ENCODE results near the gene NCOA7.
"Not testable (repeated sequence)": the region's sequence is repeated elsewhere in the genome, so short reads cannot be mapped to it uniquely, and the experiment has no call there.

Gene NCOA7

DNA sequence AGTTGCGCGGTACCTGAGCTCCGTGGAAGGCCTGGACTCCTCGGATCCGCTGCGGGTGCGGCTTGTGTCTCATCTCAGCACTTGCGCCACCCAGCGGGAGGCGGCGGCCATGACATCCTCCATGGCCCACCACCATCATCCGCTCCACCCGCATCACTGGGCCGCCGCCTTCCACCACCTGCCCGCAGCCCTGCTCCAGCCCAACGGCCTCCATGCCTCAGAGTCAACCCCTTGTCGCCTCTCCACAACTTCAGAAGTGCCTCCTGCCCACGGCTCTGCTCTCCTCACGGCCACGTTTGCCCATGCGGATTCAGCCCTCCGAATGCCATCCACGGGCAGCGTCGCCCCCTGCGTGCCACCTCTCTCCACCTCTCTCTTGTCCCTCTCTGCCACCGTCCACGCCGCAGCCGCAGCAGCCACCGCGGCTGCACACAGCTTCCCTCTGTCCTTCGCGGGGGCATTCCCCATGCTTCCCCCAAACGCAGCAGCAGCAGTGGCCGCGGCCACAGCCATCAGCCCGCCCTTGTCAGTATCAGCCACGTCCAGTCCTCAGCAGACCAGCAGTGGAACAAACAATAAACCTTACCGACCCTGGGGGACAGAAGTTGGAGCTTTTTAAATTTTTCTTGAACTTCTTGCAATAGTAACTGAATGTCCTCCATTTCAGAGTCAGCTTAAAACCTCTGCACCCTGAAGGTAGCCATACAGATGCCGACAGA is 31.4 kb upstream of the NCOA7 start:
- DNase-seq, result no peak

DNA sequence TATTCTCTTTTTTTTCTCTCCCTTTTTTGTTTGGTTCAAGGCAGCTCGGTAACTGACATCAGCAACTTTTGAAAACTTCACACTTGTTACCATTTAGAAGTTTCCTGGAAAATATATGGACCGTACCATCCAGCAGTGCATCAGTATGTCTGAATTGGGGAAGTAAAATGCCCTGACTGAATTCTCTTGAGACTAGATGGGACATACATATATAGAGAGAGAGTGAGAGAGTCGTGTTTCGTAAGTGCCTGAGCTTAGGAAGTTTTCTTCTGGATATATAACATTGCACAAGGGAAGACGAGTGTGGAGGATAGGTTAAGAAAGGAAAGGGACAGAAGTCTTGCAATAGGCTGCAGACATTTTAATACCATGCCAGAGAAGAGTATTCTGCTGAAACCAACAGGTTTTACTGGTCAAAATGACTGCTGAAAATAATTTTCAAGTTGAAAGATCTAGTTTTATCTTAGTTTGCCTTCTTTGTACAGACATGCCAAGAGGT is 30.8 kb upstream of the NCOA7 start:
- no peak for DNase-seq

DNA sequence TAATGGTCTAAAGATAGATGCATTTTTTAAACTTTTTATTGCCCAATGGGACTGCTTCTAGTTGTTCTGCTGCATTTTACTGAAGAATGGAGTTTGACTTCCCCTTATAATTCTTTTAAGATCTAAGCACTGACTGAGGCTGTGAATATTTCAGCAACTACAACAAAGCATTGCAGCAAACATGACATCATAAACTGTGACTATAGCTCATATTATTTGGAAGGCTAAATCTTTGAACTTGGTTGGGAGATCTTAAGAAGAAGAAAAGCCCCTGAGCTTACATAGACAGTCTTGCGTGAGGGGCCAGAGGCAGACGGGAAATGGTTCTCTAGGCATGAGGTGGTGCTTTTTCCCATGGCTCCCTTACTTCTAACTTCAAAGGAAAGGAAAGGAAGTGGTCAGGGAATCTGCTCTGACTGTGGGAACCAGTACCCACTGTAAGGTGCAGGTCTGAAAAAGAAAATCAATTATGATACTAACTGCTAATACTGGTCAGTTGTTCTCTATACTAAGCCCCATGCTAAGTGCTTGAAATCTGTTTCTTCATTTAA is 26.6 kb upstream of the NCOA7 start:
- DNase-seq, result no peak

DNA sequence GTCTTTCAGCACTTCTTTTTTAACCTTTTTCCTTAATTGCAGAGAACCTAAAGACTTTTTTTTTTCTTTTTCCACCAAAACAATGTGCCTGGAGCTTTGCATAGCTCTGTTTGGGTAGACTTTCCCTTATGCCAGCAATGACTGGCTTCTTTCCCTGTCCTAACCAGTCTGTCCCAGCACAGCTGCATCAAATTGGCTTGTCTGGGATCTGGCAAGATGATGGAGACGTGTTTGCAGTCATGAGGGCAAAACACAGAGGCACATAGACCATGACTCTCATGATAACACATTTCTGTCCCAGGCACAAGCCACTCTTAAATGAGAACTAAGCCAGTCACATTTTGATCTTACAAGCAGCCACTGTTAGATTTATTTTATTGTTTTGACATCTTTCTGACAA is 24.8 kb upstream of the NCOA7 start:
- no peak for DNase-seq

DNA sequence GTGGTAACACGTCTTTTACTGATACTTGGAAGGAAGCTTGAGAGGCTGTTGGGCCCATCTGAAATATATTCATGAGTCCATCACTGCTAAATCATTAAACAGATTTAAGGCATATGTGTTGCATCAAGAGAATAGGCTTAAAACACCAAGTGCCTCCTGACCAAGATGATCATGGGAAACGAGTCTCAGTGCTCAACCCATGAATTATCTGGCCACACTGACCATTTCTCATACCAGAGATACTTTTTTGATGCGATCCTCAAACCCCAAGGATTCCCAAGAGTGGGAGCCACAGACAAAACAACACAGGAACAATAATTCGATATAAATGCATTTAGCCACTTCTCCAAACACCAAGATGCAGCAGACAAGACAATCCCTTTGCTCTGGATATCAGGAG is 24.1 kb upstream of the NCOA7 start:
- no peak for DNase-seq

DNA sequence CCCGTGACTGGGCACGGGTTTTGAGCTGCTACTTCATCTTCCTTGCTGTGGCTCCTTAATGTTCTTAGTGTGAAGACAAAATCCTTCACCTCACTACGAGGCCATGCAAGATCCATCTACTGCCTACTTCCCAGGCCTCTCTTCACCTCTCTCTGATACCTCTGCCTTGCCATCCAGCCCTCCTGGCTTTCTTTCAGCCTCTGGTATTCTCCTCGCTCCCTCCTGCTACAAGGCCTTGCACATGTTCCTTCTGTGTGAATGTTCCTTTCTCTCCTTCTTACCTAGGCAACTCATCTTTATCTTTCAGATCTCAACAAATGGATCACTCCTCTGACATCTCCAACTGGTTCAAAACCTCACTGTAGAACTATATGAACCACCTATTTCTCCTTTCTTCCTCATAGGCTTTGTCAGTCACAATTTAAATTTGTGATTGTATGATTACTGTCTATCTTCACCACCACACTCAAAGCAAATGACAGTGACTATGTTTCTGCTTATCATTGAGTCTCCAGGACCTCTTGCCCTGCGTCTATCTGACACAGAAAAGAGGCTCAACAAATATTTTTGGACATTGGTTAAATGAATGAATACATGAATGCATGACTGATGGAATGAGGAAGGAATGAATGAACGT is 21.5 kb upstream of the NCOA7 start:
- DNase-seq, result no peak

DNA sequence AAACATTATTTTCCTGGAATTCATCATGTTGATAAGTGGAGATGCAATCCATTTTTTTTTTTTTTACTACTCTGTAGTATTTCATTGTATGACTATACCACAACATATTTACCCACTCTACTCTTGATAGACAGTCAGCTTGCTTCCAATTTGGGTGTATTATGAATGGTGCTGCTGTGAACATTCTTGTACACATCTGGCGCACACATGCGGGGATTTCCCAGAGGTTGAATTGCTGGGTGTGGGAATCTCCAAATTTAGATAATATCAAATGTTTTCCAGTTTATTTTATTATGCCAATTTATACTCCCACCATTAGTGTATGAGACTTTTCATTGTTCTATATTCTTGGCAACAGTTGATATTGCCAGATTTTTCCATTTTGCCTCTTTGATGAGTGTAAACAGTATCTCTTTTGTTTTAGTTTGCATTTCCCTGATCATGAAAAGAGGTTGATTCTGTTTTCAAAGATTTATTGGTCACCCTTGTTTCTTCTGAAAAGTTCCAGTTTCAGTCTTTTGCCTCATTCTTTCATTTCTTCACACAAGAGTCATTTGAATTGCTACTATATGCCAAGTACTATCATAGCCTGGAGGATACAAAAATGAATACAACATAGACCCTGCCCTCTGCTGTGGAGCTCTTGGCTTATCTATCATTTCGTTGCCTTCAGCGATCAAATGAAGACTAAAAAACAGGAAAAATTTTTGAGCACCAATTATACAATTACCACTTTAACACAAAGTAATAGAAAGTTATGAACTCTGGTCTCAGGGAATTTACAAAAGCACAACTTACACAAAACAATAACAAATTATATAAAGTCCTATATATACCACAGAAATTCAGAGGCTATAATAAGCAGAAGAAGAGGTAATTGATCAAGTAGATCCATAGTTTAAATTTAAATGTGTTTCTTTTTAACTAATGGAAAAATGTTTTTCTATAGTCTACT is 17.1 kb upstream of the NCOA7 start:
- no peak for DNase-seq

DNA sequence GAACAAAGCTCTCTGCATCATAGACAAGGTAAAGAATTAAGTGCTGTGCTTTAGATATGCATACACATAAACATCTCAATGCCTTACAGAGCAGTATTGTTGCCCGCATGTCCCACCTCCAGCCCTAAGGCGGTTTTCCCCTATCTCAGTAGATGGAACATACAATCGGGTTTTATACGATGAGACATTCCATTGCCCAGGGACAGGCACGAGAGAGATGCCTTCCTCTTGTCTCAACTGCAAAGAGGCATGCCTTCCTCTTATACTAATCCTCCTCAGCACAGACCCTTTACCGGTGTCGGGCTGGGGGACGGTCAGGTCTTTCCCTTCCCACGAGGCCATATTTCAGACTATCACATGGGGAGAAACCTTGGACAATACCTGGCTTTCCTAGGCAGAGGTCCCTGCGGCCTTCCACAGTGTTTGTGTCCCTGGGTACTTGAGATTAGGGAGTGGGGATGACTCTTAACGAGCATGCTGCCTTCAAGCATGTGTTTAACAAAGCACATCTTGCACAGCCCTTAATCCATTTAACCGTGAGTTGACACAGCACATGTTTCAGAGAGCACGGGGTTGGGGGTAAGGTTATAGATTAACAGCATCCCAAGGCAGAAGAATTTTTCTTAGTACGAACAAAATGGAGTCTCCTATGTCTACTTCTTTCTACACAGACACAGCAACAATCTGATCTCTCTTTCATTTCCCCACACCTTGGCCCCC is 14.5 kb upstream of the NCOA7 start:
- DNase-seq, result not testable (repeated sequence)

DNA sequence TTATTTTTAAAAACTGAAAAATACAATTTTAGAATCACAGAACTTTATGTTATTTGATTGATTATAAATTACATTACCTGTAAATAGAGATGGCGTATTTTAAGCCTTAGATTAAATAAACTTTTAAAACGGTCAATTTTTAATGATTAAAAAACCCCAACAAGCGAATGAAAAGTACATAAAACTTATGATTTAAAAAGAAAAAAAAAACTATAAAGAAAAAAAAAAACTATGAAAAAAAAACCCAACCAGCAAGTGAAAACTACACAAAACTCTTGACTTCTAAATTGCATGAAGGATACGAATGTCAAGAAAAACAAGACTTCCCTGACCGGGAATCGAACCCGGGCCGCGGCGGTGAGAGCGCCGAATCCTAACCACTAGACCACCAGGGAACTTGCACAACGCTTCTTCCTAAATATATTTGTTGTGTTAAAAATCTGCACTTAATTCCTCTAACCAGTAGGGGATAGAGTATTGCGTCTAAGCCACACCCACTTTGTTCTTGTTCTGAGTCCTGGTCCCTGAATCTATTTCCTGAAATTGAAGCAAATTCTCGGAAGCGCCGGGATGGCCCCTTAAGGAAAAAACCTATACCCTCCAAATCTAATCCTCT is 10.7 kb upstream of the NCOA7 start:
- peak; percentile 86 for DNase-seq

DNA sequence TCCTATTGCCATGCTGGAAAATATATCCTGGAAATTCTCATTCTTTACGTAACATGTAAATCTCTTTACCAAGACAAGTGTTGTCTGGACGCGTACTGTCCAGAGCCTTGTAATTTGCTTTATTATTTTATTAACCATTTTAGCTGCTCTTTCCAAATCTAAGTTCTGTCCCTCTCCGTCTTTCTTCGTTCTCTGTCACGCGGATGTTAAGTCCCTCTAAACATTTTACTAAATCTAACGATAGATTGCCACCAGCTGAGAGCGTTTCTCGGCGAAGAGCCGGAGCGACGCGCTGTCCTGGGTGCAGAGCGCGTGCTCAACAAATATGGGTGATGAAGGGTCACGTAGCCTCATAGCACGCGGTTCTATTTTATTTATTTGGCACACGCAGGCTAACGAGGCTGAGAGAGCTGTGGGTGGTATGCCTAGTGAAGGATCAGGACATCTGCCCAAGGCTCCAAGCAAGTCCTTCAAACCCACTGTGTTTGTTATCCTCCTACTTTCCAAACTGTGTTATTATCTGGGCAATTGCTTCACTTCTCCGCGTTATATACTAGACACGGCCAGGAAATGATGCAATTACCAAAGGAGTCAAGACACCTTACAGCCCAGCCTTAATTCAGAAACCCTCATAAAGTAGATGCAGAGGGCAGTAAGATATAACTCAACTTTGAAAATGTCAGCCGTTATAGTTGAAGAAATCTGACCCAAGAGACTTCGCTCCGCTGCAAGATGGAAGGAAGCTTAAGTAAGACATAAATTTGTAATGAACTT is 10.0 kb upstream of the NCOA7 start:
- DNase-seq, result peak; percentile 66

DNA sequence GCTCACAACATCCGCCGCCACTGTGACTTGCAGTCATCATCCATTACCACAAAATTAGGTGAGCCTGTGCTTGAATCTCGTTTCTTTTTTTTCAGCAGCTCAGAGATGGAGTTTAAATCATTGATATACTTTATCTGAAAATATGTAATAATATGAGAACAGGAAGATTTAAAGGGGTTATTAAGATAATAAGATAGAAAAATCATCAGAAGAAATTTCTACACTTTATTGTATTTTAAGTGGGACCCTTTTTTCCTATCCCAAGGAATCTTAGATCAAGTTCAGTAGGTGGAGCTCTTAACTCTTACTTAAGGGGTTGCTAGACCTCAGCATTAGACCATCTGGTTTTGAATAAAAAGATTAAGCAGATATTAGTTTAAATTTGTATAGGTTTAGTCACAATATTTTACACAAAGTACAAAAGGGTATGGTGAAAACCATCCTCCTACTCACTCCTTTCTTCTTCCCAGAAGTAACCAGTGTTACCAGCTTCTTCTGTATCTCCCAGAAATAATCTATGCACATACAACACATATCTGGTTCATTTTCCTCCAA is 9.4 kb upstream of the NCOA7 start:
- DNase-seq, result peak; percentile 8

DNA sequence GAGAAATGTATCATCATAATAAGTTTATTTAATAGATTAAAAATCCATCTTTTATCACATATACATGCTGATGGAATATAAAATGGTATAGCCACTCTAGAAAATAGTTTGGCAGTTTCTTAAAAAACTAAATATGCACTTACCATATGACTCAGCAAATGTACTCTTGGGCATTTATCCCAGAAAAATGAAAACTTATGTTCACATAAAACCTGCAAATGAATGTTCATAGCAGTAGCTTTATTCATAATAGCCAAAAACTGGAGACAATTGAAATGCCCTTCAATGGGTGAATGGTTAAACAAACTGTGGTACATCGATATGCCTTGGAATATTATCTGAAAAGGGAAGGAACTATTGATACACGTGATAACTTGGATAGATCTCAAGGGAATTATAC is 6.4 kb upstream of the NCOA7 start:
- no peak for DNase-seq

DNA sequence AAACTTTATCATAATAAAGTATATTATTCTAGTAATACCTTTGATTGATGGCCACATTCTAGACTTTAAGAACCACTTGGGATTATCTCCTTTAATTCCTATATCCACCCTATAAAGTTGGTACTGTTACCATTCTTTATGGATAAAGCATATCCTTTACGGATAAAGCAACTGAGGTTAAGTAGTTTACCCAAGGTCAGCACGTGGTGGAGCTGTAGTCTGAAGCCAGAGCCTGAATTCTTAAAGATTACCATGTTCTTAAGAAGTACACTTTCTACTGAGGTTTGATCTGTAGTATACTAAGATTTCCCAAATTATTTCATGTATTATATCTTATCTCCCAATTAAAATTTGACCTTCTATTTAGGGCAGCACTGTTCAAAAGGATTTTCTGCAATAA is 3.0 kb upstream of the NCOA7 start:
- no peak for DNase-seq

DNA sequence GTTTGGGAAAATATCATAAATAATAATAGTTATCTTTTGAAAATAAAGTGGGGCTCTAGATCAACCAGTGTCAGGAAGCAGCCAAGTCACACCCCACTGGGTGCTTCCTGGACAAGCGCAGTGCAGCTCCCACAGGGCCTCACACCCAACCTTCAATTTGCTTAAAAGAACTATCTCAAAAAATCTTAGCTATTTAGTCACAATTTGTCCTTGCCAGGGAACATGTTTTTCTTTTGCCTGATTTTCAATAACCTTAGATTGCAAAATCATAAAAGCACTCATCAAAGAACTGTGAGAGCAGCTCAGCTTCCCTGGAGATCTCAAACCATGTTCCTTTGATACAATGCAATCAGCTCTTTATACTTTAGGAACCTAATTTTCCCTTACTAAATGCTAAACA is 1.6 kb upstream of the NCOA7 start:
- DNase-seq, result no peak

DNA sequence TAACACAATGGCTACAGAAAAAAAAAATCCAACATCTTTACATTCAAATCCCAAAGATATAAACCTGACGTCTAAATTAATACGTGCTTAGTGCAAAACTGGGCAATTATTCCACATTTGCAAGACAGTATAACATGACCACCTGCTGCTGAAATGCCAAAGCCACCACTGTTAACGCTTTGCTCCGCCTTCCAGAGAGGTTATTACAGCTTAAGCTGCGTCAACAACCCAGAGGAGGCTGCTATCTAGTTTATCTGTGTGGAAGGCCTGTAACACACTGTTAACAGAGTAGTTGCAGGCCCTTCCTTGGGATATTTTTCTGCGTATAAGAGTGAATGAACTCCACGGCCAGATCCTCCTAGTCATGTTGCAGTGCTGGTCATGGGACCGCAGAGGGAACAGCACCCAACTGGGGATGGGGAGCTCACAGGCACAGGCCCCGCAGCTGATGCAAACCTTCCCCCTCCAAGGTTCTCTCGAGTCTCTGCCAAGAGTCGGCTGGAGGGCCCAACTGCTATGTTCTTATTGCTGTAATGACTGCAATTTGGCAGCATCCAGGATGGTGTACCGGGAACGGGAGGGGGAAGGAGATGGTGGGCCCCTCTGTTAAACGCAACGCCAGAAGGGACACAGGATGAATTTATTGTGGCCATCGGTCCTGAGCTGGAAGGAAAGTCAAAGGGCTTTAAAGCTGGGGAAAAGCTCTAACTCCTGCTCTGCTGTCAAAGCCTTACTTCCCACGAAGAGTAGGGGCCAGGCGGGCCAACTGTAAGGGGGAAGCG is 993 bp upstream of the NCOA7 start:
- peak; percentile 36 for DNase-seq

DNA sequence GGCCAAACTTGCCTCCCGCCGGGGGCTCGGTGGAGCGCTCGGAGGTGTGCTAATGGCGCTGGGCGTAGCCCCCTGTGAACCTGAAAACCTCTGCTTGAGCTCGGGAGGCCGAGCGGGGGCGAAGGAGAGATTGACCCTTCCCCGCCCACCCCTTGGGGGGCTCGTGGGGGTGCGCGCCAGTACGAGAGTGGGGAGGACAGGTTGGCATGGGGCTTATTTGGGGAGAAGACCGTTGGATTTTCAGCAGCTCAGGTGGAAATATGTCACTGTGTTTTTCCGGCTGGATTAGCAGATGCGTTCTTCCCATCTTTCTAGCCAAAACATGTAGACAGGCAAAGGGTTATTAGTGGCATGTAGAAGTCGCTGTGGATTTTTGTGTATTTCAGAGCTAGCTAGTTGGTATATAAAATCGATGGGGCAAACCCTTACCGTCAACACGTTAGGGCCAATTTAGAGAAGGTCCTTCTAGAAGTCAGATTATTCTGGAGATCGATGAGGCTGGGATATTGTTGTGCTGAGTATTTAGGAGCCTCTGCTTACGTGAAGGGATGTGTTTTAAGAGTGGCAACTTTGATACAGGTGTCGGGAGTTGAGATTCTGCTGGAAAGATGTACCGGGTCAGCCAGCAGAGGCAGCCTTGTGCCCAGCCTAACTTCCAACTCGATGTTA is 525 bp downstream of the NCOA7 start:
- DNase-seq, result peak; percentile 63

DNA sequence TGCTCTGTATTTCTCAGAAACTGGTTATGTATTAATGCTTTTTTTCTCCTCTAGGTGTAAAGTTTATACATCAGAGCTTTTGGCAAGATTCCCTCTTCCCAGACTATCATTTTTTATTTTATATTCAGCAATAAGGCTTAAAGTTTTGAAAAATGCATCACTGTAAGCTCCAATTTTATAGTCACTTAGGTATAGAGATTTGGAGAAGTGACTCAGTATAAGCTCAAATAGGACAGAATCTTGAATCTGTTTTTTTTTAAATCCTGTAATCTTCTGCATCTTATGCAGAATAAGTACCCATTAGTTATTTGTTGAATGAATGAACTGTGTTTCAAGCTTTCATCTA is 1.0 kb downstream of the NCOA7 start:
- no peak for DNase-seq

DNA sequence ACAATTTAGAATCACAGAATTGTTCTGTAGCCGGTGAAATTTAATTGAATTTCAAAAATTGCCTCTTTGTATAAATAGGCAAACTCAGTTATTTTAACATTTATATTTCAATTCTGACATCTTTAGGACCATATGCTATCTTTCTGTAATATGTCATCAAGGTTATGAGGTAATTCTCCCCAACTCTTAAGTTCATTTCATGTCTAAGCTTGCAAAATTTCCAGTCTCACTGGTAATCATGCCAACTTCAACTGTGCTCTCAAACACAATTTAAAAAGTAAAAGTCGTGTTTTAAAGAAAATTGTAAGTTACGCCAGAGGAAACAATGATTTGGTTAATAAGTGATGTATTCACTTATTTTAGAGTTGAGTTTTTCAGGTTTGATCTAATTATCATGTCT is 1.4 kb downstream of the NCOA7 start:
- no peak for DNase-seq

DNA sequence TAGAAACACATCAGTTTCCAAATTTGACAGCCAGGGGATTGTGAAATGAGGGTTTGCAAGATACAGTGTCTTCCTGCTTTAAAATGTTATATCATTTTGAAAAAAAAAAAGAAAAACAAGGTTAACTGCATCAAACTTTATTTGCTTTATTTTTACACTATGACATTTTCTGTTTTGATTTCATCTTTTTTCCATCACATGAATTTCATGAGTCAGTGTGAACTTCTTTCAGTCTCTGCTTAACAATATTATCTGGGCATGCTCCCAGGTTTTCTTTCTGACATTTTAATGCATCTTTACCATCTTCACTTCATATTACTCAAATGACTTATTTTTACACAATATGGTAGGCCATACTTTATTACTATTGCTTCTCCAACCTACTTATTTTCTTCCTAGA is 1.9 kb downstream of the NCOA7 start:
- DNase-seq, result no peak

DNA sequence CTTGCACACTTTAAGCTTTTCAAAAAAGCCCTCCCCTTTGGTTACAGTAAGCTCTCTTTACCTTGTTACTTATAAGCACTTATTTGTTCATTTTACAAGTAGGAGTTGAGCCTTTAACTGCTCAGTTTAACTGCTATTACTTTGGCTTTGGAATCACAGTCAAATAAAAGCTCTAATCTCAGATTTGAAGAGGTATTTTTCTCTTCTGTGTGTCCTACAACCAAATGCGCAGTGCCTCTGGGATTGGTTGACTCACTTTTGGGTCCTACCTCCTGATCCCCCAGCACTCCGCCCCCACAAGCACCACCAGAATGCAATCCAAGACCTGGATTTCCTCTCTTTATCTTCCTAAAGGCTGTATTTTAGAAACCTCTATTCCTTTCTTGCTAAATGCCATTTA is 2.5 kb downstream of the NCOA7 start:
- no peak for DNase-seq

Measured in RPMI8226 (cell line).